ENCODE results near the gene CSMD2.

The CSMD2 gene

GRCh38 chr1:33618636-33619035, 546.4 kb downstream of the CSMD2 start:
- no peak for DNase-seq (ENCODE audit: low read depth in 2 of 2, low spot score in 1 of 2)

- no peak for DNase-seq (ENCODE audit: low read depth in 2 of 2, low spot score in 1 of 2)
These were observed 547.6 kb downstream of the CSMD2 start for GRCh38 chr1:33617451-33617850.

DNA sequence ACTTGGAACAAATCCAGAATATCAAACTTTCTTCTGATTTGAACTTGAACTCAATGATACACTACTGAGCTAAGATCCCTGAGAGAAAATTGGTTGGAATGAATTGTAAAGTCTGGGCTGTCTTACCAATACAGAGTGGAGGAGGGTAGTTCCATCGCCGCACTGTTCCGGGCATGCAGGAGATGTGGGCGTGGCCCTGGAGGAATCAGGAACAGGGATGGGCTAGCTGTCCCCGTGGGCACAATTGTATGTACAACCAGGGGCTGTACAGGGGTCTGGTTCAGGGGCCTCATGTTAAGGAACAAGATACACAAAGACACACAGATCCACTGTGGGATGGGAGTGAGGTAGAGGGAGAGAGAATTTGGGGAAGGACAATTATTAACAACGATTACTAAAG, 548.2 kb downstream of the CSMD2 start:
- no peak for DNase-seq (ENCODE audit: low read depth in 2 of 2, low spot score in 1 of 2)

- no peak for DNase-seq (ENCODE audit: low read depth in 2 of 2, low spot score in 1 of 2)
These were observed 549.5 kb downstream of the CSMD2 start for GRCh38 chr1:33615546-33615945.

GRCh38 chr1:33610864-33611455, 554.1 kb downstream of the CSMD2 start:
- DNase-seq (ENCODE audit: low read depth in 2 of 2, low spot score in 1 of 2): no peak

DNA sequence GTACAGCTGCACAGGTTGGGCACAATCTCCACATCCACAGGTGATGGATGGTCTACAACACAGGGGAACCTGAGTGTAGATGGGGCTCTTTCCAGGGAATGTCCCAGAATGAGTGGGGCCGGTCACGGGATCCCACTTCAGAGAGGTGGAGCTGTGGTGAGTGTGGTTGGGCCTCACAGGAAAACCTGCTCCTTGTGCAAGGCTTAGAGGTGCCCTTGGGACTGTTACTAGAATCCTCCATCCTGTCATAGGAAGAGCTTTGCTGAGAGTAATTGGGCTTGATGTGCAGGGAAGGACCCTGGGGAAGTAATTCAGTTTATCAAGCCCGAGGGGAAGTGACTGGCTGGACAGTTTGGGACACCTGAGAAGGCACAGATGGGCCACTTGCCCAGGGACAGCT, 554.6 kb downstream of the CSMD2 start:
- DNase-seq (ENCODE audit: low read depth in 2 of 2, low spot score in 1 of 2): no peak

GRCh38 chr1:33609739-33610138, 555.3 kb downstream of the CSMD2 start:
- no peak for DNase-seq (ENCODE audit: low read depth in 2 of 2, low spot score in 1 of 2)

- DNase-seq (ENCODE audit: low read depth in 2 of 2, low spot score in 1 of 2): no peak
These were observed 556.1 kb downstream of the CSMD2 start for GRCh38 chr1:33608825-33609400.

DNA sequence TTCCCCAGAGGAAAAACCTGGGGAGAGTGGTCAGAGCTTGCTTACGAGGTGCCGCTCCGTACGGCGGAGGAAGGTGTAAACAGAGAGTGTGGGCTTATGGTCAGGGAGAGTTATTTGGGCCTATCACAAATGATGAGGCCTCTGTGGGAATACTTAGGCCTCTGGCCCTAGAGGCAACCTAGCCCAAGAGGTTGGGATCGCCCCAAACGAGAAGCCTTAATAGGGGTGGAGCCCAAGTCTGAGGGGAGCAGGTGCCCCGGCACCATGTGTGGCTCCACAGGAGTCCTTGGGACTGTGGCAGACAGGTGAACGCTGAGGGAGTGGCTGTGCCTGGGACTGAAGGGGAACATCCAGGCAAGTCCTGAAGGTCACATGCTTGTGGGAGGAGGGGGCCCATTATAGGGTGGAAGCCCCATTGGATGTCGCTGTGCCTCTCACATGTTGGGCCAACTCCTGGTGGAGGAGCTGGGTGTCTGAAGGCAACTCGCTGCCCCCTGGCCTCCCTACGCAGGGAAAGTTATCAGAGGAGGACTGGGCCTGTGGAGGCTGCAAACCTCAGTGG, 557.5 kb downstream of the CSMD2 start:
- no peak for DNase-seq (ENCODE audit: low read depth in 2 of 2, low spot score in 1 of 2)

GRCh38 chr1:33606272-33606671, 558.8 kb downstream of the CSMD2 start:
- no peak for DNase-seq (ENCODE audit: low read depth in 2 of 2, low spot score in 1 of 2)

- DNase-seq (ENCODE audit: low read depth in 2 of 2, low spot score in 1 of 2): no peak
These were observed 562.8 kb downstream of the CSMD2 start for GRCh38 chr1:33602271-33602670.

- DNase-seq (ENCODE audit: low read depth in 2 of 2, low spot score in 1 of 2): no peak
These were observed 563.3 kb downstream of the CSMD2 start for GRCh38 chr1:33601751-33602150.

GRCh38 chr1:33599516-33600115, 565.4 kb downstream of the CSMD2 start:
- DNase-seq (ENCODE audit: low read depth in 2 of 2, low spot score in 1 of 2): no peak

- DNase-seq (ENCODE audit: low read depth in 2 of 2, low spot score in 1 of 2): no peak
These were observed 576.3 kb downstream of the CSMD2 start for GRCh38 chr1:33588726-33589125.

DNA sequence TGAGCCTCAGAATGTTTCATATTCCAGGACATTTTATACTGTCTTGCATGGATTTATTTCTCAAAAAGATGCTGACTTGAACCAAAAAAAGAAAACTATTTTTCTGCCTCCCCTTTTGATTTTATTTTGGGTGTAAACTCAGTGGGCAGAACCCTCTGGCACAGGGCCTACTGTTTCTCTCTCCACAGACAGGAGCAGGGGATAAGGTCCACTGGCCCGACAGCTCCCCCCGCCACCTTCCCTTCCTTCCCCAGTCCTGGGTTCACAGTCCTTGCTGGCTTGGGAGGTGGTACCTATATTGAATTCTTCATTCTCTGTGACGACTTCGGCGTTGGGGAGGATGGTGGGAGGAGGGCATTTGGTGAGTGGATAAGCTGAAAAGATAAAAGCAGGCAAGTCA, 578.2 kb downstream of the CSMD2 start:
- no peak for DNase-seq (ENCODE audit: low read depth in 2 of 2, low spot score in 1 of 2)

DNA sequence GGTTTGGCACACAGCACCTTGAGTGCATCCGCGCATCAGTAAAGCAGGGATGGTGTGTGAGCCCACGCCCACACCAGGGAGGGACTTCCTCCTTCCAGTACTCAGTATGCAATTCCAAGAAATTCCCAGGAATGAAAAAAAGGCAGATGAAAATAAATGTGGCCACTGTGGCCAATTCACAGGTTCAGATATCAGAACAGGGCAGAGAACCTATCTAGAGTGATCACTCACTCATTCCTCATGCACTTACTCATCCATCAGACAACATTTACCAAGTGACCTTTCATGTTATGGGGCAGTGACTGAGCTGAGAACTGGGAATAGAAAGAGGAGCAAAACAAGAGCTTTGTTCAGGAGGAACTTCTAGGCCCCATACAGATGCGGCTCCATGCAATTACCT, 578.9 kb downstream of the CSMD2 start:
- DNase-seq (ENCODE audit: low read depth in 2 of 2, low spot score in 1 of 2): no peak

DNA sequence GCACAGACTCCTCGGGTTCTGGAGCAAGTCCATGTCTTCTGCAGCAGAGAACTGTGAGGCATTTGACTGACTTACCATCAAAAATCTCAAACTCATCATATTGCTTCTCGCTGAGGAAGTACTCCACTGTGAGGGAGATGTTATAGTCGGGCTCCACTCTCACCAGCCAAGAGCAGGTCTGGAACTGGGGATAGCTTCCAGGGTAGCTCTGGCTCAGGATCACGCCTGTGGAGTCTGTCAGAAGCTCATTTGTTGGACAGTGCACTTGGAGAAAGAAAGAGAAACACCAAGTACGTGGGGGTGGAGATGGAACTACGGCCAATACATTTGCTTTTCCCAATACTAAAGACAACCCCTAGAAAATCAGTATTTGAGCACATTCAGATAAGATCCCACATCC, 581.5 kb downstream of the CSMD2 start:
- no peak for DNase-seq (ENCODE audit: low read depth in 2 of 2, low spot score in 1 of 2)

GRCh38 chr1:33578557-33579448, 586.2 kb downstream of the CSMD2 start:
- DNase-seq (ENCODE audit: low read depth in 2 of 2, low spot score in 1 of 2): no peak

DNA sequence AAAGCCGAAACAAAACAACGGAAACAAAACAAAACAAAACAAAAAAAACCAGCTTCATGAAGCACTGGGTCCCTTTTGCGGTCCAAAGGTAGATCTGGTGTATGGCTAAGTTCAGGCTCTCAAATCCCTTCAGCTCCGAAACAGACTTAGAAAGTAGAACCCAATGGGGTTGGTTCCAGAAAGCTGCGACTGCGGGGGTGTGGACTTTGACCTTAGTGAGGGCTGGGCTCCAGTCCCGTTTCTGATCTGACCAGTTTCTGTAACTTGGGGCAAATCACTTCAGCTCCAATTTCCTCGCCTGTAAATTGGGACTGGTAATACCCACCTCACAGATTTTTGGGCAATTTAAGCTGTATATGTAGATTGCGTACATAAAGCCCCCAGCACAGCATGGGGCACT, 587.4 kb downstream of the CSMD2 start:
- DNase-seq (ENCODE audit: low read depth in 2 of 2, low spot score in 1 of 2): no peak

DNA sequence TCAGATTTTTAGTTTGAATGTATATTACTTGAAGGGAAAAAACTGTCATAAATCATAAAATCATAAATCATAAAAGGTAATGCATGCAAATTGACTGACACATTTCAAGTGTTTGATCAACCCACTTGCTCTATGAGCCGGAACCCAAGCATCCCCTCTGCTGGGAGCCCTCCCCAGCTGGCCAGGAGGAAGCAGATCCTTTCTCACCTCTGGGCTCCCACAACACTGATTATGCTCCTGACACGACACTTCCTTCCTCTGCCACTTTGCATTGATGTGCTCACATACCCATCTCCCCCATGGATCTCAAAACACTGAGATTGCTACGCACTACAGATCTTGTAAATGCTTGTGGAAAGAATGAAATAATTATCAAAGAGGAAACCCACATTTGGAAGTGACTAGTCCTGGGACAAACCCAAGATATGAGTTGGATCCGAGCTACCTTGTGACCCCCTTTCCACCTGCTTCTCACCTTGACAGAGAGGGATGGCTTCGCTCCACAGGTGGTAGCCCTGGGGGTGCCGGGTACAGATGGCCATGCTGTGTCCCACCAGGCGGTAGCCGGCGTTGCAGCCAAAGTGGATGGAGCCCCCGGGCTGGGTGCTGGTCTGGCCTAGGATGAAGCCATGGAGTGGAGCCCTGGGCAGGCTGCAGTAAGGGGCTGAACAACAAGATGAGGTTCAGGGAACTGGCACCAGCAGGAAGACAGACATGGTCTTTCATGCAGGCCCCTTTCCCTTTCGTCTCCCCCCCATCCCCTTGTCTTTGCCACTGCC, 588.0 kb downstream of the CSMD2 start:
- no peak for DNase-seq (ENCODE audit: low read depth in 2 of 2, low spot score in 1 of 2)

DNA sequence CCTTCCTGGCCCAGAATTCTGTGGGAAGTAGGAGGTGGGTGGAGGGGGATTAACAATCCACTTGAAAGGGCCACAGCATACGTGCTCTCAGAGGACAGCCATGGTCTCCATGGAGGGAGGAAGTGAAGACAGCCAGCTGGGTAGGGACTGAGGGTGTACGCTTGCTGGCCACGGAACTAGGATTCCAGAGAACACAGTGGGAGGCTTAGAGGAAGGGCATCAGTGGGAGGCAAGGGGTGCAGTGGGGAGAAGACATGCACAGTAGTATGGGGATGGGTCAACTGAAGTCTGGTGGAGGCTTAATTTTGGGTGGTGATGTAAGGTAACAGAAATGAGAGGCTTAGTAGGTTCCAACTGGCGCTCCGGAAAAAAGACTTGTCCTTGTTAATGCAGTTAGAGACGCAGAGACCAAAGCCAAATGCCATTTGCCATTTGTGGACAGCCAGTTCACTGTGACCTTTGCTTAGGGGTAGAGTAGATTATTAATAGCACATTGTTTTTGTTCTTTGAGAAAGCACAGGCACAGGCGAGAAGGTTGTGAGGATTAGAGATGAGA, 589.6 kb downstream of the CSMD2 start:
- DNase-seq (ENCODE audit: low read depth in 2 of 2, low spot score in 1 of 2): no peak

Data from stimulated activated CD8-positive, alpha-beta memory T cell treated with anti-CD3 and anti-CD28 coated beads, Interleukin-4, amount 100 ng/mL, for 4 hours (primary cell).